Measurements from ENCODE around the gene ADAMTS2. TPM values are rescaled to one million over a fixed set of nuclear protein-coding genes. Genes with fewer than 3 reads are reported as not detected.
"Not testable (repeated sequence)": the region's sequence is repeated elsewhere in the genome, so short reads cannot be mapped to it uniquely, and the experiment has no call there.

ADAMTS2 gene
- polyA plus RNA-seq, 1 donor: 5.9 TPM

- Histone ChIP-seq H3K36me3 (ENCODE audit: control insufficient read depth, insufficient read depth, low read length) (no peaks in the 10 kb centered on the region), H3K4me1 (ENCODE audit: control insufficient read depth, insufficient read depth, low read length) (no peaks in the 10 kb centered on the region), H3K4me3 (ENCODE audit: low read length) (no peak overlapping the region), H3K9me3 (ENCODE audit: control insufficient read depth, low read depth, low read length) (no peaks in the 10 kb centered on the region), H3K27ac (ENCODE audit: low read length) (no peak overlapping the region), H3K27me3 (ENCODE audit: control insufficient read depth, insufficient read depth, low read length) (no peaks in the 10 kb centered on the region)
- WGBS (ENCODE audit: insufficient coverage, low lambda C conversion rate): no CpG with 5 or more reads among the region's 3 CpGs
- no peak for DNase-seq
These were observed 127.9 kb downstream of the ADAMTS2 start for GRCh38 chr5:179217356-179217755.

DNA sequence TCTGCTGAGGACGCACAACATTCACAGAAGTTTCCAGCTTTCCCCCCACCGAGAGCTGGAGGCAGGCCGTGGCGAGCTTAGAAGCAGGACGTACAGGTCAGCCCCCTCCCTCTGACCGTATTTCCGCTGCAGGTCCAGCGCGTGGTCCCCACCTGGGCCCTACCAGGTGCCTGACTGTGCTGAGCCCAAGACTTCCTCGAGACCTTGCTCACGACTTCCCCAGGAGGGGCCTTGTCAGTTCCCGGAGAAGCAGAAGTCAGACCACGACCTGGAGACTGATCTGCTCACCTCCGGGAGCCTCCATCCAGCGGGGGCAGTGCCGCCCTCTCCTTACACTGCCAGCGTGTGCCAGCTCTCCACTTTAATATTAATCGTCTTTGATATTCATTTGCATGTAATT lies 128.9 kb downstream of the ADAMTS2 start:
- H3K27ac ChIP-seq (ENCODE audit: low read length); H3K9me3 ChIP-seq (ENCODE audit: control insufficient read depth, low read depth, low read length); H3K36me3 ChIP-seq (ENCODE audit: control insufficient read depth, insufficient read depth, low read length); H3K27me3 ChIP-seq (ENCODE audit: control insufficient read depth, insufficient read depth, low read length); H3K4me1 ChIP-seq (ENCODE audit: control insufficient read depth, insufficient read depth, low read length); H3K4me3 ChIP-seq (ENCODE audit: low read length); DNase-seq: not testable (repeated sequence)
- 60% methylated on average over 1 of the region's 18 CpGs for WGBS (ENCODE audit: insufficient coverage, low lambda C conversion rate)

DNA sequence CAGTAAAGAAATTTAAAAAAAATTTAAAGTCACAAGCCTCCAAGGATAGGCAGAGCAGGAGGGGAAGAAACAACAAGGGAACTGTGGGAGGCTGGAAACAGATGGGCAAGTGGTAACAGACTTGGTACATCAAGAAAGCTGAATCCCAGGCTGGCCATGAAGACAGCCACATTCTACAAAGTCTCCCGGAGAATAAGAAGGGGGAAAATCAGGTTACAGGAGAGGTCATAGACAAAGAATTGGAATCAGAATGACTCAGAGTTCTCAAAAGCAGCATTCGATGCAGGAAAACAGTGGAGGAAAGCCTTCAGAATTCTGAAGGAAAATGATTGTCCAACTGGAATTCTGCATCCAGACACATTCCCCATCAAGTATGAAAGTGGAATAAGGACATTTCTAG lies 129.7 kb downstream of the ADAMTS2 start:
- no peak for DNase-seq
- WGBS (ENCODE audit: insufficient coverage, low lambda C conversion rate): 83% methylated on average over 2 of the region's 2 CpGs
- H3K4me3 ChIP-seq (ENCODE audit: low read length): no peak overlapping the region
- H3K9me3 ChIP-seq (ENCODE audit: control insufficient read depth, low read depth, low read length): no peaks in the 10 kb centered on the region
- H3K27ac ChIP-seq (ENCODE audit: low read length): no peak overlapping the region
- no peaks in the 10 kb centered on the region for H3K4me1 ChIP-seq (ENCODE audit: control insufficient read depth, insufficient read depth, low read length)
- no peaks in the 10 kb centered on the region for H3K27me3 ChIP-seq (ENCODE audit: control insufficient read depth, insufficient read depth, low read length)
- no peaks in the 10 kb centered on the region for H3K36me3 ChIP-seq (ENCODE audit: control insufficient read depth, insufficient read depth, low read length)

GRCh38 chr5:179214678-179215077 lies 130.6 kb downstream of the ADAMTS2 start:
- Histone ChIP-seq H3K36me3 (ENCODE audit: control insufficient read depth, insufficient read depth, low read length) (no peaks in the 10 kb centered on the region), H3K27ac (ENCODE audit: low read length) (no peak overlapping the region), H3K9me3 (ENCODE audit: control insufficient read depth, low read depth, low read length) (no peaks in the 10 kb centered on the region), H3K4me3 (ENCODE audit: low read length) (no peak overlapping the region), H3K4me1 (ENCODE audit: control insufficient read depth, insufficient read depth, low read length) (no peaks in the 10 kb centered on the region), H3K27me3 (ENCODE audit: control insufficient read depth, insufficient read depth, low read length) (no peaks in the 10 kb centered on the region)
- no peak for DNase-seq
- WGBS (ENCODE audit: insufficient coverage, low lambda C conversion rate): no CpG with 5 or more reads among the region's 7 CpGs

- H3K27ac ChIP-seq (ENCODE audit: low read length): no peak overlapping the region
- H3K4me3 ChIP-seq (ENCODE audit: low read length): no peak overlapping the region
- H3K36me3 ChIP-seq (ENCODE audit: control insufficient read depth, insufficient read depth, low read length): no peaks in the 10 kb centered on the region
- H3K9me3 ChIP-seq (ENCODE audit: control insufficient read depth, low read depth, low read length): no peaks in the 10 kb centered on the region
- no peaks in the 10 kb centered on the region for H3K4me1 ChIP-seq (ENCODE audit: control insufficient read depth, insufficient read depth, low read length)
- H3K27me3 ChIP-seq (ENCODE audit: control insufficient read depth, insufficient read depth, low read length): no peaks in the 10 kb centered on the region
- no peak for DNase-seq
- no CpG with 5 or more reads among the region's 10 CpGs for WGBS (ENCODE audit: insufficient coverage, low lambda C conversion rate)
These were observed 132.4 kb downstream of the ADAMTS2 start for GRCh38 chr5:179212870-179213269.

- Histone ChIP-seq H3K27ac (ENCODE audit: low read length) (no peak overlapping the region), H3K4me1 (ENCODE audit: control insufficient read depth, insufficient read depth, low read length) (no peaks in the 10 kb centered on the region), H3K4me3 (ENCODE audit: low read length) (no peak overlapping the region), H3K9me3 (ENCODE audit: control insufficient read depth, low read depth, low read length) (no peaks in the 10 kb centered on the region), H3K36me3 (ENCODE audit: control insufficient read depth, insufficient read depth, low read length) (no peaks in the 10 kb centered on the region), H3K27me3 (ENCODE audit: control insufficient read depth, insufficient read depth, low read length) (no peaks in the 10 kb centered on the region)
- no CpG with 5 or more reads among the region's 12 CpGs for WGBS (ENCODE audit: insufficient coverage, low lambda C conversion rate)
- no peak for DNase-seq
These were observed 133.6 kb downstream of the ADAMTS2 start for GRCh38 chr5:179211631-179212030.

- Histone ChIP-seq H3K36me3 (ENCODE audit: control insufficient read depth, insufficient read depth, low read length) (no peaks in the 10 kb centered on the region), H3K4me1 (ENCODE audit: control insufficient read depth, insufficient read depth, low read length) (no peaks in the 10 kb centered on the region), H3K27ac (ENCODE audit: low read length) (no peak overlapping the region), H3K27me3 (ENCODE audit: control insufficient read depth, insufficient read depth, low read length) (no peaks in the 10 kb centered on the region), H3K4me3 (ENCODE audit: low read length) (no peak overlapping the region), H3K9me3 (ENCODE audit: control insufficient read depth, low read depth, low read length) (no peaks in the 10 kb centered on the region)
- no CpG with 5 or more reads among the region's 3 CpGs for WGBS (ENCODE audit: insufficient coverage, low lambda C conversion rate)
- DNase-seq: no peak
These were observed 134.2 kb downstream of the ADAMTS2 start for GRCh38 chr5:179211068-179211467.

GRCh38 chr5:179210478-179210877 lies 134.8 kb downstream of the ADAMTS2 start:
- H3K27ac ChIP-seq (ENCODE audit: low read length): no peak overlapping the region
- no peak for DNase-seq
- no peaks in the 10 kb centered on the region for H3K36me3 ChIP-seq (ENCODE audit: control insufficient read depth, insufficient read depth, low read length)
- H3K9me3 ChIP-seq (ENCODE audit: control insufficient read depth, low read depth, low read length): no peaks in the 10 kb centered on the region
- WGBS (ENCODE audit: insufficient coverage, low lambda C conversion rate): no CpG with 5 or more reads among the region's 6 CpGs
- no peaks in the 10 kb centered on the region for H3K4me1 ChIP-seq (ENCODE audit: control insufficient read depth, insufficient read depth, low read length)
- H3K4me3 ChIP-seq (ENCODE audit: low read length): no peak overlapping the region
- no peaks in the 10 kb centered on the region for H3K27me3 ChIP-seq (ENCODE audit: control insufficient read depth, insufficient read depth, low read length)

DNA sequence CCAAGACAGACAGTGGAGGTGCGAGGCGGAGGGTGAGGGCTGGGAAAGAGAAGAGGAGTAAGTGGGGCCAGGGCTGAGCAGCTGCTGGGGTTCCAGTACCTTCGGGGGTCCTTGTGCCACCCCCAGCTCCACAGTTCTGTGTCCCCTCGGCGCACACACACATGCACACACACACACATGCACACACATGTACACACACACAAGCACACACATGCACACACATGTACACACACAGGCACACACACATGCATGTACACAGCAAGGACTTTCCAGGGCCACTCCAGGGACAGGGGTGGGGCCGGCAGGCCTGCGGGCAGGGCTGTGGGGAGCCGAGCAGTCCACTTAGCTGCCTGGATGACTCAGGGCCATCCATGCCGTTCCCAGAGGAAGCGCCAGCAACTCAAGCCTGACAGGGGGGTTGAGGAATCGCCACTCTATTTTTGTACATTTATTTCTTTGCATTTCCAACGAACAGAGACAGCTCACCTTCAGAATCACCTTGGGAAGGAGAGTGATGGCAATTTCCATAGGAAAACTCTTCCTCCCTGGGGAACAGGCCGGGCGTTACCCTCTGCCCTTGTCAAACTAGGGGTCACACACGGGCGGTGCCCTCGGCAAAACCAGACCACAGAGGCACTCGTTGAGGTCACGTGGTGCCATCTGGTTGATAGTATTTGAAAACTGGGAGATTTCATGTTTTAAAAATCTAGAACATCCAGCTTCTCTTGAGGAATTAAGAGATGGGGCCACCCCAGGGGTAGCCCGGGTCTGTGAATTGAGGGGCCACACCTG lies 135.7 kb downstream of the ADAMTS2 start:
- no peak for DNase-seq
- no peaks in the 10 kb centered on the region for H3K4me1 ChIP-seq (ENCODE audit: control insufficient read depth, insufficient read depth, low read length)
- no CpG with 5 or more reads among the region's 20 CpGs for WGBS (ENCODE audit: insufficient coverage, low lambda C conversion rate)
- H3K27ac ChIP-seq (ENCODE audit: low read length): no peak overlapping the region
- H3K4me3 ChIP-seq (ENCODE audit: low read length): no peak overlapping the region
- H3K36me3 ChIP-seq (ENCODE audit: control insufficient read depth, insufficient read depth, low read length): no peaks in the 10 kb centered on the region
- H3K27me3 ChIP-seq (ENCODE audit: control insufficient read depth, insufficient read depth, low read length): no peaks in the 10 kb centered on the region
- H3K9me3 ChIP-seq (ENCODE audit: control insufficient read depth, low read depth, low read length): no peaks in the 10 kb centered on the region

- Histone ChIP-seq H3K27ac (ENCODE audit: low read length) (no peak overlapping the region), H3K4me3 (ENCODE audit: low read length) (no peak overlapping the region), H3K4me1 (ENCODE audit: control insufficient read depth, insufficient read depth, low read length) (no peaks in the 10 kb centered on the region), H3K9me3 (ENCODE audit: control insufficient read depth, low read depth, low read length) (no peaks in the 10 kb centered on the region), H3K36me3 (ENCODE audit: control insufficient read depth, insufficient read depth, low read length) (no peaks in the 10 kb centered on the region), H3K27me3 (ENCODE audit: control insufficient read depth, insufficient read depth, low read length) (no peaks in the 10 kb centered on the region)
- WGBS (ENCODE audit: insufficient coverage, low lambda C conversion rate): no CpG with 5 or more reads among the region's 18 CpGs
- DNase-seq: no peak
These were observed 136.4 kb downstream of the ADAMTS2 start for GRCh38 chr5:179208706-179209358.
